OCI-LY7 (cell line): ENCODE results near the gene CSHL1. TPM values are rescaled to one million over a fixed set of nuclear protein-coding genes. Genes with fewer than 3 reads are reported as not detected.
A peak's percentile ranks its signal among the peaks of the same experiment; 100 is the strongest.

ENCODE experiments used
- BruUV-seq: library from RNA; stranded (reverse); fragments of 400-500 nt; replicated peaks from 2 replicates; lab custom pipeline; 2021; lab: Mats Ljungman, UMichigan
- CTCF ChIA-PET: fragments of 300-600 bp; sonication (Branson Sonifier 250); formaldehyde crosslinking; loops from one replicate; lab custom pipeline; 2022; ENCODE audit warnings: antibody characterized with exemption; ENCODE audit not compliant: unreplicated experiment; lab: Charles Lee
- POLR2A ChIA-PET: fragments of 300-600 bp; sonication (Branson Sonifier 250); formaldehyde crosslinking; loops from one replicate; lab custom pipeline; 2022; ENCODE audit warnings: antibody characterized with exemption; lab: Charles Lee
- DNase-seq: peaks from one replicate; pipeline ENCODE4 v3.0.0-alpha.2; 2015; ENCODE audit warnings: low spot score
- H2AFZ ChIP-seq: fragments of 200-600 bp; sonication (generic), shearing (Covaris generic); 2 replicates; pipeline ENCODE4 v1.6.1; 2014; ENCODE audit warnings: mild to moderate bottlenecking, antibody characterized with exemption, low read length, moderate library complexity
- H3K27ac ChIP-seq: fragments of 200-600 bp; sonication (generic); 2 replicates; pipeline ENCODE4 v1.5.1; 2014; ENCODE audit warnings: mixed run types, low read depth, mild to moderate bottlenecking, moderate library complexity, low read length, inconsistent platforms; ENCODE audit not compliant: poor library complexity, severe bottlenecking
- H3K36me3 ChIP-seq: fragments of 200-600 bp; sonication (generic); 2 replicates; pipeline ENCODE4 v1.6.1; 2014; ENCODE audit warnings: mild to moderate bottlenecking, antibody characterized with exemption, low read length, moderate library complexity, mixed read lengths; ENCODE audit not compliant: insufficient read depth
- H3K4me1 ChIP-seq: fragments of 200-600 bp; sonication (generic); 2 replicates; pipeline ENCODE4 v1.5.1; 2014; ENCODE audit warnings: mild to moderate bottlenecking, low read length; ENCODE audit not compliant: insufficient read depth, poor library complexity, severe bottlenecking
- H3K4me2 ChIP-seq: fragments of 200-600 bp; sonication (generic); 2 replicates; pipeline ENCODE4 v1.6.1; 2014; ENCODE audit warnings: mild to moderate bottlenecking, low read length
- H3K4me3 ChIP-seq: fragments of 200-600 bp; sonication (generic); 2 replicates; pipeline ENCODE4 v1.5.1; 2014; ENCODE audit warnings: mild to moderate bottlenecking, low read depth, low read length; ENCODE audit not compliant: poor library complexity, severe bottlenecking
- H3K79me2 ChIP-seq: fragments of 200-600 bp; sonication (generic); 2 replicates; pipeline ENCODE4 v1.6.1; 2016; ENCODE audit warnings: low read depth, mild to moderate bottlenecking, low read length, moderate library complexity, mixed read lengths; ENCODE audit not compliant: insufficient read depth
- H3K9me2 ChIP-seq: fragments of 200-600 bp; sonication (generic); 2 replicates; pipeline ENCODE4 v1.6.1; 2016; ENCODE audit warnings: mild to moderate bottlenecking, low read length, mixed read lengths; ENCODE audit not compliant: insufficient read depth
- H3K9me3 ChIP-seq: fragments of 200-600 bp; sonication (generic); 2 replicates; pipeline ENCODE4 v1.6.1; 2014; ENCODE audit warnings: mild to moderate bottlenecking, mixed run types, low read length, mixed read lengths
- H4K20me1 ChIP-seq: fragments of 200-600 bp; sonication (generic); 2 replicates; pipeline ENCODE4 v1.6.1; 2014; ENCODE audit warnings: mild to moderate bottlenecking, antibody characterized with exemption, low read length, moderate library complexity, mixed read lengths; ENCODE audit not compliant: insufficient read depth
- CTCF ChIP-seq: fragments of 200-600 bp; sonication (generic); conservative IDR thresholded peaks from 2 replicates; pipeline ENCODE4 v1.5.1; 2014; ENCODE audit warnings: mild to moderate bottlenecking, antibody characterized with exemption, low read length, moderate library complexity, mixed read lengths
- EZH2phosphoT487 ChIP-seq: fragments of 200-600 bp; sonication (generic); IDR thresholded peaks from 2 replicates; pipeline ENCODE4 v1.6.1; 2018; ENCODE audit warnings: low read depth, borderline replicate concordance, mild to moderate bottlenecking, mixed run types, antibody characterized with exemption, low read length, moderate library complexity, mixed read lengths
- intact Hi-C: fragments of 100-400 bp; cut with micrococcal nuclease; formaldehyde crosslinking; loops from one replicate; pipeline ENCODE4 v1.10.0; 2022; ENCODE audit not compliant: unreplicated experiment
- total RNA-seq, 2 experiments: library from RNA; depleted of rRNA in 1 of 2; stranded (reverse); fragments of >200 nt in 1 of 2; shearing (Covaris generic) in 1 of 2; gene quantifications; 2 replicates each; pipeline ENCODE4 v1.2.3, GENCODE V29; 2014 to 2022

Gene CSHL1
- total RNA-seq, 2 experiments from 2014 or later = not detected

GRCh38 chr17:63944736-63945499 lies 33.9 kb upstream of the CSHL1 start:
- POLR2A ChIA-PET = interaction anchor here (1.5 to 2.4 kb wide), 5 partner anchors 10 to 25 kb away, joined by 5 to 52 read pairs (median 13); partner anchors contain the start of genes CD79B and GH1
- Histone ChIP-seq H4K20me1 (no peaks in the 10 kb centered on the region), H3K4me3 (peak overlapping the region; percentile 49), H3K4me2 (peak overlapping the region; percentile 89), H3K79me2 (no peaks in the 10 kb centered on the region), H3K9me2 (no peaks in the 10 kb centered on the region), H3K4me1 (peaks cover 45% of the 10 kb centered on the region), H3K36me3 (no peaks in the 10 kb centered on the region), H3K27ac (peak overlapping the region; percentile 85), H2AFZ (peak overlapping the region; percentile 31; the same call in 1 of the 2 replicates), H3K9me3 (no peaks in the 10 kb centered on the region)
- intact Hi-C loops = no loop called here
- CTCF ChIA-PET = interaction anchor here (0.6 to 3.1 kb wide), 5 partner anchors 20 to 188 kb away, joined by 3 to 94 read pairs (median 5); partner anchors contain the start of gene GH1
- TF ChIP-seq CTCF (no peak), EZH2phosphoT487 (no peak)
- no TSS peak for BruUV-seq
- DNase-seq = no peak

GRCh38 chr17:63943745-63944144 lies 32.7 kb upstream of the CSHL1 start:
- intact Hi-C loops = no loop called here
- no peak for TF ChIP-seq EZH2phosphoT487
- TF ChIP-seq CTCF = peak; percentile 53; the same call in 1 of the 2 replicates
- no peaks in the 10 kb centered on the region for H3K9me3 ChIP-seq
- POLR2A ChIA-PET = no interaction called here
- no peak for DNase-seq
- no peak overlapping the region for H3K4me2 ChIP-seq
- no peaks in the 10 kb centered on the region for H3K9me2 ChIP-seq
- no peak overlapping the region for H3K4me3 ChIP-seq
- H4K20me1 ChIP-seq = no peaks in the 10 kb centered on the region
- CTCF ChIA-PET = interaction anchor here (1.5 kb wide), 2 partner anchors 10 to 24 kb away, joined by 3 to 6 read pairs; no protein-coding TSS in a partner anchor
- peaks cover 56% of the 10 kb centered on the region for H3K4me1 ChIP-seq
- BruUV-seq = no TSS peak
- no peaks in the 10 kb centered on the region for H3K79me2 ChIP-seq
- H3K36me3 ChIP-seq = no peaks in the 10 kb centered on the region
- H3K27ac ChIP-seq = no peak overlapping the region
- no peak overlapping the region for H2AFZ ChIP-seq
